Loucy (cell line): Measurements from ENCODE around the gene ADIPOR2.

Source experiments
- H2AFZ ChIP-seq: fragments of 200-600 bp; sonication (generic); 2 replicates; pipeline ENCODE4 v1.6.0; 2016; ENCODE audit warnings: antibody characterized with exemption, mild to moderate bottlenecking, low read length, moderate library complexity
- H3F3A ChIP-seq: fragments of 200-600 bp; 2 replicates; pipeline ENCODE4 v1.6.0; 2016; ENCODE audit warnings: antibody characterized with exemption, low read depth, mild to moderate bottlenecking
- H3K27me3 ChIP-seq: fragments of 200-600 bp; sonication (generic); 2 replicates; pipeline ENCODE4 v1.6.1; 2014; ENCODE audit warnings: low read length, mild to moderate bottlenecking; ENCODE audit not compliant: insufficient read depth, poor library complexity, severe bottlenecking
- H3K36me3 ChIP-seq: fragments of 200-600 bp; sonication (generic); 2 replicates; pipeline ENCODE4 v1.6.1; 2016; ENCODE audit warnings: low read length; ENCODE audit not compliant: insufficient read depth
- H3K4me1 ChIP-seq: fragments of 200-600 bp; sonication (generic); 2 replicates; pipeline ENCODE4 v1.5.1; 2014; ENCODE audit warnings: low read length, mild to moderate bottlenecking; ENCODE audit not compliant: insufficient read depth, poor library complexity, severe bottlenecking
- H3K4me2 ChIP-seq: fragments of 200-600 bp; sonication (generic); 2 replicates; pipeline ENCODE4 v1.6.0; 2014; ENCODE audit warnings: antibody characterized with exemption, low read length, low read depth, mild to moderate bottlenecking; ENCODE audit not compliant: poor library complexity, severe bottlenecking
- H3K4me3 ChIP-seq: fragments of 200-600 bp; sonication (generic); 2 replicates; pipeline ENCODE4 v1.5.1; 2014; ENCODE audit warnings: low read length, mild to moderate bottlenecking, mixed read lengths; ENCODE audit not compliant: poor library complexity, severe bottlenecking
- H3K79me2 ChIP-seq: fragments of 200-600 bp; sonication (generic); 2 replicates; pipeline ENCODE4 v1.6.1; 2014; ENCODE audit warnings: low read length; ENCODE audit not compliant: insufficient read depth
- H3K9ac ChIP-seq: fragments of 200-600 bp; sonication (generic); 2 replicates; pipeline ENCODE4 v1.6.0; 2014; ENCODE audit warnings: mild to moderate bottlenecking, low read depth, low read length, moderate library complexity; ENCODE audit not compliant: poor library complexity, severe bottlenecking
- H3K9me2 ChIP-seq: fragments of 200-600 bp; sonication (generic); replicated peaks from 2 replicates; pipeline ENCODE4 v1.6.1; 2016; ENCODE audit warnings: low read depth, low read length, mixed read lengths
- H3K9me3 ChIP-seq: fragments of 200-600 bp; sonication (generic); 2 replicates; pipeline ENCODE4 v1.6.1; 2014; ENCODE audit warnings: mild to moderate bottlenecking, antibody characterized with exemption, low read length, low read depth; ENCODE audit not compliant: insufficient read depth
- H4K20me1 ChIP-seq: fragments of 200-600 bp; sonication (generic); 2 replicates; pipeline ENCODE4 v1.6.0; 2014; ENCODE audit warnings: antibody characterized with exemption, low read length, mild to moderate bottlenecking; ENCODE audit not compliant: insufficient read depth, poor library complexity, severe bottlenecking
- EZH2phosphoT487 ChIP-seq: fragments of 200-600 bp; IDR thresholded peaks from 2 replicates; pipeline ENCODE4 v1.6.1; 2018; ENCODE audit warnings: antibody characterized with exemption, mild to moderate bottlenecking, moderate library complexity, borderline replicate concordance
- TF ChIP-seq, protein P1 (sequence below): fragments of 200-600 bp; sonication (generic); conservative IDR thresholded peaks from 2 replicates; pipeline ENCODE4 v1.5.1; 2014; ENCODE audit warnings: mild to moderate bottlenecking, antibody characterized with exemption, low read length

Gene ADIPOR2

GRCh38 chr12:1808798-1809480 lies 118.1 kb downstream of the ADIPOR2 start:
- no peak for TF ChIP-seq EZH2phosphoT487
- TF ChIP-seq, protein P1, sequence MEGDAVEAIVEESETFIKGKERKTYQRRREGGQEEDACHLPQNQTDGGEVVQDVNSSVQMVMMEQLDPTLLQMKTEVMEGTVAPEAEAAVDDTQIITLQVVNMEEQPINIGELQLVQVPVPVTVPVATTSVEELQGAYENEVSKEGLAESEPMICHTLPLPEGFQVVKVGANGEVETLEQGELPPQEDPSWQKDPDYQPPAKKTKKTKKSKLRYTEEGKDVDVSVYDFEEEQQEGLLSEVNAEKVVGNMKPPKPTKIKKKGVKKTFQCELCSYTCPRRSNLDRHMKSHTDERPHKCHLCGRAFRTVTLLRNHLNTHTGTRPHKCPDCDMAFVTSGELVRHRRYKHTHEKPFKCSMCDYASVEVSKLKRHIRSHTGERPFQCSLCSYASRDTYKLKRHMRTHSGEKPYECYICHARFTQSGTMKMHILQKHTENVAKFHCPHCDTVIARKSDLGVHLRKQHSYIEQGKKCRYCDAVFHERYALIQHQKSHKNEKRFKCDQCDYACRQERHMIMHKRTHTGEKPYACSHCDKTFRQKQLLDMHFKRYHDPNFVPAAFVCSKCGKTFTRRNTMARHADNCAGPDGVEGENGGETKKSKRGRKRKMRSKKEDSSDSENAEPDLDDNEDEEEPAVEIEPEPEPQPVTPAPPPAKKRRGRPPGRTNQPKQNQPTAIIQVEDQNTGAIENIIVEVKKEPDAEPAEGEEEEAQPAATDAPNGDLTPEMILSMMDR: no peak
- H3F3A ChIP-seq: no peaks in the 10 kb centered on the region
- H3K9me2 ChIP-seq: no peaks in the 10 kb centered on the region
- H3K36me3 ChIP-seq: no peaks in the 10 kb centered on the region
- H3K4me2 ChIP-seq: peak overlapping the region; percentile 64
- H3K79me2 ChIP-seq: peaks cover 16% of the 10 kb centered on the region; the same call in 1 of the 2 replicates
- peaks cover 49% of the 10 kb centered on the region for H3K4me1 ChIP-seq
- peak overlapping the region; percentile 86 for H3K9ac ChIP-seq
- no peaks in the 10 kb centered on the region for H3K9me3 ChIP-seq
- H3K4me3 ChIP-seq: peak overlapping the region; percentile 30
- H3K27me3 ChIP-seq: no peaks in the 10 kb centered on the region
- no peaks in the 10 kb centered on the region for H4K20me1 ChIP-seq
- H2AFZ ChIP-seq: no peak overlapping the region

DNA sequence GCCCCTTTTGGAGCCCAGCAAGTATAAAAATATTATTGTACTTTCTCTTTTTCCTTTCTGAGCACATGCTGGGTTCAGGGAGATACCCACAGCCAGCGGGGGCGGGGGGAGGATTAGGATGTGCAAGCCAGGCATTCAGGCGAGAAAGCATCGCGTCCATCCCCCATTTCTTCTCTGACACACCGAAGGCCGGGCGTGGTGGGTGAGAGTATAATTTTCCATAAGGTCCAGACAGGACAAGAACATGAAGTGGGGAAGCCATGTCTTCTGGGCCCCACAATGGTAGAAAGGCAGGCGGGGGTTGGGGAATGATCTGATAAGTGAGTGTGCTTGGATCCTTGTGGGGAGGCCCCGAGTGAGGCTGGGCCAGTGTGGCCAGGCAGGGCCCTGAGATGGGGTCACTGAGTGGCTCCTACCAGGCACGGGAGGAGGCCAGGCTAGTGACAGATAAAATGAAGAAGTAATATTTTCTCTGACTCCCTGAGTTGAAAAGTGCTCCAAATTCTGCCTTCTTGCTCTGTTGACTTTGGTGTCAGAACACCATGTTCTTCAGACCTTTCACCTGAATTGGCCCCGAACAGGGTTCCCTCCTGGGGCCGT lies 118.8 kb downstream of the ADIPOR2 start:
- Histone ChIP-seq H3K4me3 (peak overlapping the region; percentile 30), H3K36me3 (no peaks in the 10 kb centered on the region), H3K4me2 (peak overlapping the region; percentile 64), H2AFZ (no peak overlapping the region), H3K9me2 (no peaks in the 10 kb centered on the region), H3K4me1 (peaks cover 47% of the 10 kb centered on the region), H3K79me2 (peaks cover 16% of the 10 kb centered on the region; the same call in 1 of the 2 replicates), H3F3A (no peaks in the 10 kb centered on the region), H4K20me1 (no peaks in the 10 kb centered on the region), H3K9me3 (no peaks in the 10 kb centered on the region), H3K27me3 (no peaks in the 10 kb centered on the region), H3K9ac (peak overlapping the region; percentile 86)
- TF ChIP-seq, protein P1: no peak
- TF ChIP-seq EZH2phosphoT487: no peak

GRCh38 chr12:1810201-1810930 lies 119.5 kb downstream of the ADIPOR2 start:
- Histone ChIP-seq H3K9me3 (no peaks in the 10 kb centered on the region), H3K27me3 (no peaks in the 10 kb centered on the region), H3K4me2 (peak overlapping the region; percentile 64)

More at GRCh38 chr12:1810201-1810930, 119.5 kb downstream of the ADIPOR2 start:
- no peaks in the 10 kb centered on the region for H3K9me2 ChIP-seq
- no peaks in the 10 kb centered on the region for H3F3A ChIP-seq
- no peaks in the 10 kb centered on the region for H4K20me1 ChIP-seq
- peak overlapping the region; percentile 74 for H3K4me3 ChIP-seq
- no peak for TF ChIP-seq EZH2phosphoT487
- TF ChIP-seq, protein P1: no peak
- H2AFZ ChIP-seq: no peak overlapping the region
- H3K36me3 ChIP-seq: no peaks in the 10 kb centered on the region
- peaks cover 16% of the 10 kb centered on the region; the same call in 1 of the 2 replicates for H3K79me2 ChIP-seq
- peak overlapping the region; percentile 86 for H3K9ac ChIP-seq
- H3K4me1 ChIP-seq: peaks cover 44% of the 10 kb centered on the region
